ENCODE measurements around the gene EYA2.

EYA2 gene

DNA sequence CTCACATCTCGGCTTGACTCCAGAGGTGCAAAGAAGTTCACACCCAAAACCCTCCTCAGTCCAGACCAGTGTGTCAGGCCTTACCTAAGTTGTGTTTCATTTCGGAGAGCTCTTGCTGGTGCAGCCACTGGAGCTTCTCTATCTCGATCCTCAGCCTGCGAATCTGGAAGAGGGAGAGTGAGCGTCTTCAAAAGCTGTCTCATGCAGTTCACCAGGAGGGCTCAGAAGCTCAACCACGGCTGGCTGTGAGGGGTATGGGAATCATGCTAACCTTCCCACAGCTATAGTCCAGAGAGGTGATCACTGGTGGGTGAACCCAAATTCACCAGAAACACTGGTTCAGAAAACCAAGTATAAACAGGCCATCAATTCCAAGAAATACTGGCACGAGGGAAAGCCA, 332.5 kb downstream of the EYA2 start:
- no peak for DNase-seq (ENCODE audit: low read depth, low spot score)

DNA sequence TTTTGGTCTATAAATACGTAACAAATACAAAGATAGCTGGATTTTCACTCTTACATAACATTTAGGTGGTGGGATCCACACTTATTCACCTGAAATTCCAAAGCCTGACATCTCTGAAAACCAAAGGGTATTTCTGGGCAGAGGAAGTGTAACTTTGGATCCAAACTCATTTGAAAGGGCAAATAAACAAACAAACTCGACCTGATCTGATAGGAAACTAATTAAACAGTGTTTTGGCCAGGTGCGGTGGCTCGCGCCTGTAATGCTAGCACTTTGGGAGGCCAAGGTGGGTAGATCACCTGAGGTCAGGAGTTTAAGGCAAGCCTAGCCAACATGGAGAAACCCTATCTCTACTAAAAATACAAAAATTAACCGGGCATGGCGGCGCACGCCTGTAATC, 332.9 kb downstream of the EYA2 start:
- DNase-seq (ENCODE audit: low read depth, low spot score), result no peak

DNA sequence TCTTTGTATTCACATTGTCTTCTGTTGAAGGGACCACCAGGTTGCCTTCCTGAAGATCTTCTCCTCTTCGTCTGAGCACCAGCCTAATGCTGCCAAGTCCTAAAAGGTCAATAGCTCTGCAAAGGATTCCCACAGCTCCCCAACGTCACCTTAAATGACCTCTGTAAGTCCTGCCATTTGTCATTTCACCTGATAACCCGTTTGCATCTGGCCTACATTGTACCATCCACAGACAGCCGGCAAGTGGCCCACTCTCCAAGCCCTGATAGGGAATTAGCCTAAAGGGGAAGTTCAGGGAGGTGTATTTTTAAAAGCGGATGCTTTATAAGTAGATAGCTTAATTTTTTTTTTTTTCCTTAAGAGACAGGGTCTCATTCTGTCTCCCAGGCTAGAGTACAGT, 334.0 kb downstream of the EYA2 start:
- no peak for DNase-seq (ENCODE audit: low read depth, low spot score)

DNA sequence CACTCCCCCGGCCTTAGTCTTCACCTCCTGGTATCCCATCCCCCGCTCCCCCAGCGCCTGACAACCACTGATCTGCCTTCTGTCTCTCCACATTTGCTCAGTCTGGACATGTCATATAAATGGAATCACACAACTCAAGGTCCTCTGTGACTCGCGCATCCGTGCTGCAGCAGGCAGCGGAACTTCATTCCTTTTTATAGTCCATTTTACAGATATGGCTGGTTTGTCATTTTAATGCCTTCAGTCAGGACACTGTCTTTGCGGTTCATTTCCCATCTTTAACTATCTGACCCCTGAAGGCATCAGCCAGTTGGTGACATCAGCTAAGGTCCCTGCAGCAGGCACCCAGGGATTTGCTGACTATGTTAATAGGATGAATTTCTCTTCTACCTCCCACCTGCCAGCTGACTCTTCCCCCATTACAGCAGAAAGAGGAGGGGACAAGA, 336.2 kb downstream of the EYA2 start:
- DNase-seq (ENCODE audit: low read depth, low spot score), result no peak

DNA sequence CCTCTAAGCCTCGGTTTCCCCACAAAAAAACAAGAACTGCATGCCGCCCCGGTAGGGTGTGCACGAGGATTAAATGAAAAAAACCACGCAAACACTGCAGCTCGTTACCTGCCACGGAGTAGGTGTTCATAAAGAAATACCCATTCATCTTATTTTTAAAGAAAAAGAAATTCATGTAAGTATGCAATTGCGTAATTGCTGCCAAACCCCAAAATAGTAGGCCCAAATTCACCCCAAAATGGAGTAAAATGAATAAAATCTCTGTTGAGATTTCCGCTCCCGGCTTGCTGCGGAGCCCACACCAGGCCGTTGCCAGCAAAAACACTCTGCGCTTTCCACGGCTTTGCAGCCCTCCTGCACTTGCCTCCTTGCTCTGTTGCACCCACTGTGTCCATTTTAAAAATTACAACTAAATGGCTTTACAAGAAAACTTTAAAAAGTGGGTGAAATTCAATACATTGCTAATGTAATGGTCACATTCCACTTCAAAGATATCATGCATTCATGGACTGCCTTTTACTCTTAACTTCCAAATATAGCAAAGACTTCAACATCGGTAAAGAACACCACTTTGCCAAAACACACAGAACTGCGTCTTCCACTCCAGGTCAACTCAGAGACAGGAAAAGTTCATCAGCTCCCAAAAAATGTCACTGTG, 336.9 kb downstream of the EYA2 start:
- DNase-seq (ENCODE audit: low read depth, low spot score), result no peak

DNA sequence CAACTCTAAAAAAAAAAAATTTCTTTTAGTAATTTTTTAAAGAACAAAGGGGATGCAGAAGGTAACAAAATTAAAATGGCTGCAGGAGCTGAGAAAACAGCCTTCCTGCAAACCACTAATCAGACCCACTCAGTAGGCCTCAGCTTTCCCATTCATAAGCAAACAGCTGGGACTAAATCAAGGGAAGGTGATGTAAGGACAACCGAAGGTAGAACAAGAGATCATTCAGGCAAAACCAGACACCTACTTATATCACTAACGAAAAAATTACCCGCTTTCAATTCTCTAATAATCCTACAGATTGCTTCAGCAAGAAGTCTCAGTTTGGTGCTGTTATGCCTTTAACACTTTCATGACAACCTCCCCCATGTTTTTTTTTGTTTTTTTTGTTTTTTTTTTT, 337.9 kb downstream of the EYA2 start:
- no peak for DNase-seq (ENCODE audit: low read depth, low spot score)

DNA sequence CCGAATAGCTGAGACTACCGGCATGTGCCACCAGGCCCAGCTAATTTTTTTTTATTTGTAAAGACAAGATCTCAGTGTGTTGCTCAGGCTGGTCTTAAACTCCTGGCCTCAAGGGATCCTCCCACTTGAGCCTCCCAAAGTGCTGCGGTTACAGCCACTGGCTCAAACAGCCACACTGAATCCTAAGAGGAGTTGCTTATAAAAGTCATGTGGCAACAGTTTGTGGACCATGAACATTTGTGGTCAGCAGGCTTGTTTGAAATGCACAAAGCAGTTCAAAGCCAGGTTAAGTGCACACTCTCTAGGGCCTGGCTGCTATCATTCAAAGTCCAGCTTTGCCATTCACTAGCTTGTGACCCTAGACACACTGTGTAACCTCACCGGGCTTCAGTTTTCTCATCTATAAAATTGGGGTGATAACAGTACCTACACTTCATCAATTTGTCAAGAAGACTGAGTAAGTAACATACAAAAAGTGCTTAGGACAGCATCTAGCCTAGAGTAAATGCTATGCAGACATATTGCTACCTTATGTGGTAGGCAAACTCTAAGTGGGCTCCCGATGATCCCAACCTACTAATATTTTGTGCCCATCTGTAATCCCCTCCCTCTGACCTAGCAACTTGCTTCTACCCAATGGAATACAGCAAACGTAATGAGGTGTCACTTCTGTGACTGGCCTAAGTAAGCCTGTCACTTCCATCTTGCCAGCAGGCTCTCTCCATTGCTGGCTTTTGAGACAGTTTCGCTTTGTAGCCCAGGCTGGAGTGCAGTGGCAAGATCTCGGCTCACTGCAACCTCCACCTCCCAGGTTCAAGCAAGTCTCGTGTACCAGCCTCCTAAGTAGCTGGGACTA, 338.9 kb downstream of the EYA2 start:
- no peak for DNase-seq (ENCODE audit: low read depth, low spot score)

DNA sequence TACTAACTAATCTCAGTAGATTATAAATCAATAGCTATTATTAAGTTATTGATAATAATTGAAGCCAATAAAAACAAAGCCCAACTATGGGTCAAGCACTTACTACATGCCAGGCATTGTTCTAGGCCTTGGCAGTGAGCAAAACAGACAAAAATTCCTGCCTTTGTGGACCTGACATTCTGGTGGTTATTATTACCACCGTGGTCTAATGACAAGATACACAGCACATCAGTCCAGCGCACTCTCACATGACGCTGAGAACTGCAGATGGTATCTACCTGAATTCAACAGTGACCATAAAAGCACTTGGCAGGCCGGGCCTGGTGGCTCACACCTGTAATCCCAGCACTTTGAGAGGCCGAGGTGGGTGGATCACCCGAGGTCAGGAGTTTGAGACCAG, 340.5 kb downstream of the EYA2 start:
- DNase-seq (ENCODE audit: low read depth, low spot score), result no peak

DNA sequence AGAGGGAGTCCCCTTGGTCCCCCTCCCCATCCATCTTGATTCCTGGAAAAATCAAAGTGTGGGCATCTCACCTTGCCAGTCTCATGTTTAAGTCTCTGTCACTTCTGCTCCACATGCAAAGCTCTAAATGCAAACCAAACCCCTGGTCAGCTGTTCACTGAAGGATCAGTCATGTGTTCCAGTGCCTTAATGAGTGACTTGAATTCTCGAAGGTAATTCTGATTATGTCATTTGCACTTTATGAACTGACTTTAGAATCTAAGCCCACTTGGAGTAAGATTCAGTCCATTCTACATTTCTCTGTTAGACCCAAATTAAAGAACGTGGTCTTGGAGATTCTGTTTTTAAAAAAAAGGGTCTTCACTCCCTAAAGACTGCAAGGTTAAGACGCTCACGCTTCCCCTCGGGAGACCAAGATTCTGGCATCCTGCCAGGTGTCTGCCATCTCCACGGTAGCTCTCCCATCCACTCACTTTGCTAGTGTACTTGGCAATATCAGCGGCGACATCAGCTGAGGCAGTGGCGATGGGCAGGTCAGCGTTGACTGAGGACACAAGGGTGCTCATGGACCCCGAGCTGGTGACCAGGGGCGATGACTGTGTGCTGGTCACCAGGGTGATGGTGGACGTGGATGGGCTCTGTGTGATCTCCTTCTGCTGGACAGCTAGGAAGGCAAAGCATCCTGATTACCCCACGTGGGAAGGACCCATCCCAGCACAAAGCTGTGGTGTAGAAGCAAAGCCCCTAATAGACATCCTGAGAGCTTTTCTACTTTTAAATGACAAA, 341.4 kb downstream of the EYA2 start:
- DNase-seq (ENCODE audit: low read depth, low spot score), result no peak

DNA sequence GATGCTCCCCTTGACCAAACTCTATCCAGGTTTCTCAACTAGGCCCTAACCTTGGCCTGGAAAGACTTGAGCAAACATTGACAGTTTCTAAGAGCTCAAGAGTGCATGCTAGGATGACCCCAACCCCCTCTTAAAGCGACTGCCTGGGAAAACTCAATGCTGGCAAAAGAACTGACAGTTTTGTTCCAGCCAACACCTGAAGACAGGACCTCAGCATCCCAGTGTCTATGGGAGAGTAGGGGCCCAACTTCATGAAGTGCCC, 341.9 kb downstream of the EYA2 start:
- DNase-seq (ENCODE audit: low read depth, low spot score), result no peak

DNA sequence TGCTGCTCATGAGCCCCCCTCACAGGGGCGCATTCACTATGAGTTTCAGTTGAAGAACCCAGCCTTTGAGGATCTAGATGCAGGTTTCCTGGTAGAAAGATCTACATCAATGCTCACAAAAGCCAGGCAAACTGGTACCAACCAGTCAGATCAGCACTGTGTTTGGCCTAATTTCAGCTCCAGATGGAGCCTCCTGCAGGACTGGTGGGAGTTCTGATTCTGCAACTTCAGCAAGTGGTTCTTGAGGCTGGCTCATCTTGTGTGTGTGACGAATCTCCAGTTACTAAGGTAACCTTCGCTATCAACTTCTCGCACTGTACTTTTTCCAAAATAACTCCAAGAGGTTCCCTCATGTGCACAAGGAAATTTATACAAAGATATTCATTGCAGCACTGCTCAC, 343.1 kb downstream of the EYA2 start:
- DNase-seq (ENCODE audit: low read depth, low spot score), result no peak
